PFSK-1 (cell line): ENCODE data around the gene BCKDHB.

Experiments
- POLR2AphosphoS5 ChIP-seq: IDR thresholded peaks from 2 replicates; pipeline ENCODE4 v1.6.1; 2012; ENCODE audit warnings: low read depth, mild to moderate bottlenecking, control low read depth, low read length, moderate library complexity
- SIN3A ChIP-seq: IDR thresholded peaks from 2 replicates; pipeline ENCODE4 v1.6.1; 2012; ENCODE audit warnings: mild to moderate bottlenecking, low read length, moderate library complexity, borderline replicate concordance; ENCODE audit not compliant: insufficient read depth

DNA sequence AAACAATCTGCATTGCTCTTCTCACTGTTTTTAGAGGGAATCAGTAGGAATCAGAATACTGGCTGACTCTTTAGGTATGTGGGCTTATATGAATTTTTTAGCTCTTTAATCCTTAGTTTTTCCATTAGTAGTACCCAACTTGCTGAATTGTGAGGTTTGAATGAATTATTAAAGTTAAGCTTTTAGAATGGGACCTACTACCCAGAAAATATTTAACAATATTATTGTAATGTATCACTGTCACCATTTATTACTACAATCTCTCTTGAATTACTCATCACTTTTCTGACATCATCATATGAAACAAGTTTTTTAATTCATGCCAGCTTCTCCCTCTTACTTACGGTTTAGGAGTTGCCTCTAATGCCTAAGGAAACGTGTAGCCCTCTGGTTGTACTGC lies 212.7 kb downstream of the BCKDHB start:
- TF ChIP-seq SIN3A: no peak
- no peak for TF ChIP-seq POLR2AphosphoS5
